Mesendoderm (in vitro differentiated cells): ENCODE measurements around the gene BEST4.

Source experiments
- DNase-seq: peaks from one replicate; pipeline ENCODE4 v3.0.0; 2013
- H2AK5ac ChIP-seq: 2 replicates; pipeline ENCODE4 v1.6.1; 2013; ENCODE audit warnings: low read length, inconsistent platforms
- H2BK120ac ChIP-seq: 2 replicates; pipeline ENCODE4 v1.6.1; 2013; ENCODE audit warnings: low read depth, mild to moderate bottlenecking, low read length, moderate library complexity, mixed read lengths
- H2BK15ac ChIP-seq: replicated peaks from 2 replicates; pipeline ENCODE4 v1.6.1; 2013; ENCODE audit warnings: low read depth, mild to moderate bottlenecking, moderate library complexity
- H2BK5ac ChIP-seq: 2 replicates; pipeline ENCODE4 v1.6.1; 2013; ENCODE audit warnings: low read length, inconsistent platforms
- H3K18ac ChIP-seq: 2 replicates; pipeline ENCODE4 v1.6.1; 2013; ENCODE audit warnings: mild to moderate bottlenecking, low read length, mixed read lengths
- H3K23ac ChIP-seq: one replicate; pipeline ENCODE4 v1.6.1; 2013; ENCODE audit warnings: low read length
- H3K27ac ChIP-seq: 2 replicates; pipeline ENCODE4 v1.5.1; 2013; ENCODE audit warnings: low read depth, mild to moderate bottlenecking, inconsistent platforms, low read length, moderate library complexity
- H3K27me3 ChIP-seq: 2 replicates; pipeline ENCODE4 v1.6.1; 2013; ENCODE audit warnings: low read length, control low read depth, mild to moderate bottlenecking, inconsistent platforms; ENCODE audit not compliant: insufficient read depth, poor library complexity
- H3K36me3 ChIP-seq: 2 replicates; pipeline ENCODE4 v1.6.1; 2013; ENCODE audit warnings: low read length, inconsistent platforms; ENCODE audit not compliant: control insufficient read depth, insufficient read depth
- H3K4ac ChIP-seq: one replicate; pipeline ENCODE4 v1.6.1; 2013; ENCODE audit warnings: low read depth, mild to moderate bottlenecking, low read length, moderate library complexity
- H3K4me1 ChIP-seq: 2 replicates; pipeline ENCODE4 v1.6.1; 2013; ENCODE audit warnings: low read depth, low read length, inconsistent platforms; ENCODE audit not compliant: control insufficient read depth
- H3K4me2 ChIP-seq: 2 replicates; pipeline ENCODE4 v1.6.1; 2013; ENCODE audit warnings: low read length
- H3K4me3 ChIP-seq: 2 replicates; pipeline ENCODE4 v1.5.1; 2013; ENCODE audit warnings: mild to moderate bottlenecking, low read length
- H3K56ac ChIP-seq: one replicate; pipeline ENCODE4 v1.6.1; 2013; ENCODE audit warnings: low read length
- H3K79me1 ChIP-seq: 2 replicates; pipeline ENCODE4 v1.6.1; 2013; ENCODE audit warnings: low read length, inconsistent platforms
- H3K79me2 ChIP-seq: 2 replicates; pipeline ENCODE4 v1.6.1; 2013; ENCODE audit warnings: mild to moderate bottlenecking, low read length; ENCODE audit not compliant: control insufficient read depth, insufficient read depth
- H3K9ac ChIP-seq: 2 replicates; pipeline ENCODE4 v1.6.1; 2013; ENCODE audit warnings: low read length, inconsistent platforms
- H4K5ac ChIP-seq: one replicate; pipeline ENCODE4 v1.6.1; 2013; ENCODE audit warnings: low read length
- H4K8ac ChIP-seq: one replicate; pipeline ENCODE4 v1.6.1; 2013; ENCODE audit warnings: low read depth, mild to moderate bottlenecking, control low read depth, low read length, moderate library complexity
- WGBS: extraction: QIAGEN DNeasy Blood & Tissue Kit; methylation state at CpG from one replicate; pipeline ENCODE4 v1.1.7; 2013; ENCODE audit warnings: low lambda C conversion rate, missing lambda C conversion rate; ENCODE audit not compliant: insufficient coverage; ENCODE audit errors: extremely low coverage; 5-methylcytosine and 5-hydroxymethylcytosine counted together

Gene BEST4

GRCh38 chr1:44790968-44791801 is 3.2 kb upstream of the BEST4 start:
- peaks cover 4% of the 10 kb centered on the region for H3K4me1 ChIP-seq
- no peaks in the 10 kb centered on the region for H3K36me3 ChIP-seq
- H3K4me2 ChIP-seq = no peak overlapping the region
- no peaks in the 10 kb centered on the region for H3K79me2 ChIP-seq
- no peak overlapping the region for H3K23ac ChIP-seq
- no peak overlapping the region for H4K5ac ChIP-seq
- H2BK15ac ChIP-seq = no peak overlapping the region
- no peak overlapping the region for H2BK5ac ChIP-seq
- no peak overlapping the region for H3K18ac ChIP-seq
- H2AK5ac ChIP-seq = no peak overlapping the region
- H3K9ac ChIP-seq = no peak overlapping the region
- no peak overlapping the region for H3K4ac ChIP-seq
- no peak overlapping the region for H3K4me3 ChIP-seq
- H3K27me3 ChIP-seq = no peaks in the 10 kb centered on the region
- WGBS = no CpG with 5 or more reads among the region's 7 CpGs
- no peak for DNase-seq
- no peak overlapping the region for H3K27ac ChIP-seq
- H4K8ac ChIP-seq = no peak overlapping the region
- peak overlapping the region; percentile 25 for H3K56ac ChIP-seq
- H3K79me1 ChIP-seq = no peaks in the 10 kb centered on the region
- no peak overlapping the region for H2BK120ac ChIP-seq

- no peak overlapping the region for H2AK5ac ChIP-seq
- no peaks in the 10 kb centered on the region for H3K79me2 ChIP-seq
- no peaks in the 10 kb centered on the region for H3K27me3 ChIP-seq
- no peak overlapping the region for H3K18ac ChIP-seq
- no peak overlapping the region for H3K23ac ChIP-seq
- no peak overlapping the region for H3K4me3 ChIP-seq
- no peak overlapping the region for H4K5ac ChIP-seq
- H3K79me1 ChIP-seq = no peaks in the 10 kb centered on the region
- H3K27ac ChIP-seq = no peak overlapping the region
- no peak overlapping the region for H4K8ac ChIP-seq
- no peak overlapping the region for H2BK15ac ChIP-seq
- WGBS = no CpG with 5 or more reads among the region's 10 CpGs
- H3K56ac ChIP-seq = peak overlapping the region; percentile 22
- H3K36me3 ChIP-seq = no peaks in the 10 kb centered on the region
- no peak overlapping the region for H2BK5ac ChIP-seq
- H3K4me2 ChIP-seq = no peak overlapping the region
- no peak for DNase-seq
- no peak overlapping the region for H2BK120ac ChIP-seq
- no peak overlapping the region for H3K9ac ChIP-seq
- H3K4ac ChIP-seq = no peak overlapping the region
- peaks cover 5% of the 10 kb centered on the region for H3K4me1 ChIP-seq
Observed at GRCh38 chr1:44787506-44787905, 464 bp downstream of the BEST4 start.

- Histone ChIP-seq H3K4me2 (peak overlapping the region; percentile 91), H3K79me2 (no peaks in the 10 kb centered on the region), H3K79me1 (no peaks in the 10 kb centered on the region), H3K56ac (peak overlapping the region; percentile 94), H3K4me3 (no peak overlapping the region), H3K23ac (no peak overlapping the region), H2AK5ac (no peak overlapping the region), H2BK120ac (no peak overlapping the region), H3K9ac (peak overlapping the region; percentile 73), H3K27me3 (no peaks in the 10 kb centered on the region), H2BK5ac (no peak overlapping the region), H3K4ac (no peak overlapping the region), H3K36me3 (no peaks in the 10 kb centered on the region), H4K8ac (no peak overlapping the region), H3K18ac (no peak overlapping the region), H4K5ac (no peak overlapping the region), H3K4me1 (peaks cover 5% of the 10 kb centered on the region), H2BK15ac (no peak overlapping the region), H3K27ac (no peak overlapping the region)
- no peak for DNase-seq
- no CpG with 5 or more reads among the region's 9 CpGs for WGBS
Observed at GRCh38 chr1:44786841-44787426, 1.0 kb downstream of the BEST4 start.

GRCh38 chr1:44786138-44786840 is 1.7 kb downstream of the BEST4 start:
- no peak overlapping the region for H4K5ac ChIP-seq
- H3K56ac ChIP-seq = peak overlapping the region; percentile 94
- H3K36me3 ChIP-seq = no peaks in the 10 kb centered on the region
- H3K4me3 ChIP-seq = peak overlapping the region; percentile 24
- H3K9ac ChIP-seq = peak overlapping the region; percentile 73
- H2BK5ac ChIP-seq = no peak overlapping the region
- no peak overlapping the region for H2AK5ac ChIP-seq
- H2BK15ac ChIP-seq = no peak overlapping the region
- peak; percentile 84 for DNase-seq
- peaks cover 5% of the 10 kb centered on the region for H3K4me1 ChIP-seq
- no peak overlapping the region for H2BK120ac ChIP-seq
- no CpG with 5 or more reads among the region's 49 CpGs for WGBS
- peak overlapping the region; percentile 91 for H3K4me2 ChIP-seq
- H3K79me1 ChIP-seq = no peaks in the 10 kb centered on the region
- H3K18ac ChIP-seq = no peak overlapping the region
- no peaks in the 10 kb centered on the region for H3K27me3 ChIP-seq
- no peak overlapping the region for H3K4ac ChIP-seq
- H3K27ac ChIP-seq = no peak overlapping the region
- H3K79me2 ChIP-seq = no peaks in the 10 kb centered on the region
- no peak overlapping the region for H4K8ac ChIP-seq
- H3K23ac ChIP-seq = no peak overlapping the region

- H2BK5ac ChIP-seq = no peak overlapping the region
- no peak overlapping the region for H3K4me3 ChIP-seq
- no CpG with 5 or more reads among the region's 11 CpGs for WGBS
Observed at GRCh38 chr1:44785501-44786137, 2.4 kb downstream of the BEST4 start.

More at GRCh38 chr1:44785501-44786137, 2.4 kb downstream of the BEST4 start:
- Histone ChIP-seq H2BK15ac (no peak overlapping the region), H4K8ac (no peak overlapping the region), H3K18ac (no peak overlapping the region), H3K56ac (peak overlapping the region; percentile 68), H3K36me3 (no peaks in the 10 kb centered on the region), H3K4ac (no peak overlapping the region), H2AK5ac (no peak overlapping the region), H3K79me1 (no peaks in the 10 kb centered on the region), H3K4me2 (no peak overlapping the region), H2BK120ac (no peak overlapping the region), H3K9ac (peak overlapping the region; percentile 48), H4K5ac (no peak overlapping the region), H3K27ac (no peak overlapping the region), H3K27me3 (no peaks in the 10 kb centered on the region), H3K79me2 (no peaks in the 10 kb centered on the region), H3K23ac (no peak overlapping the region), H3K4me1 (peaks cover 5% of the 10 kb centered on the region)
- no peak for DNase-seq
